HG03103 (cell line): ENCODE measurements around the gene ALCAM.

ENCODE experiments used
- ATAC-seq: cut with Tn5 transposase; IDR thresholded peaks from one replicate; pipeline ENCODE4 v1.9.1; 2021; ENCODE audit warnings: low read depth; ENCODE audit not compliant: unreplicated experiment

The ALCAM gene

GRCh38 chr3:105614288-105615030 lies 247.8 kb downstream of the ALCAM start:
- no peak for ATAC-seq

- no peak for ATAC-seq
Observed at GRCh38 chr3:105615814-105616213, 249.1 kb downstream of the ALCAM start.

DNA sequence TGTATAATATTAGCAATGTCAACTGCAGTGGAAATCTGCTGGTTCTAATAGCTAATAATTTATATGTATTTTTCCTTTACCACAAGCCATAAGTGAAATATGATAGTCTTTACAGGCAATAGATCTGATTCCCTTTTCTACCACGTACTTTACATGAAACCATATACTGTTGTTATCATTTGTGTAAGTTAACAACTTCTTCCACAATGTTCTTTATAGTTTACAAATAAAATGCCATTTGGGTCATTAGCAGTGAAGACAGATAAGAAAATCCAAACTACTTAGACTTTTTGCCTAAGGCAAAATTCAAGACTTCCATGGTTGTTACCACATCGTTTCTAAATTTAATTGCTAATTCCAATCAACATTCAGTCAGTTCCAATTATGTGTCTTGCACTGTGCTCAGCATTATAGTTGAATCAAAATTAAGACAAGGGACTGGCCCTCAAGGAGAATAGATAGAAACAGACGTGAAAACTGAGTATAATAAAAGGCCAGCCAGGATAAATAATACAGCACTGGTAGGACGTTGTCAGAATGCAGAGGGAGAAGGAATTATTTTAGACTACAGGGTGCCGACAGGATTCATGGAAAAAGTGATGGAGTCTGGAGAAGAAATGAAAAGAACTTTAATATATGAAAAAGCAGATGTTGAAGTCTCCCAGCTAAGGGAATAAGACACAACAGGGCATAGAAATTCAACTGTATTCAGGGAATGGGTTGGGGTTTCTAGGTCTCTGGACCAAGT lies 249.8 kb downstream of the ALCAM start:
- no peak for ATAC-seq

DNA sequence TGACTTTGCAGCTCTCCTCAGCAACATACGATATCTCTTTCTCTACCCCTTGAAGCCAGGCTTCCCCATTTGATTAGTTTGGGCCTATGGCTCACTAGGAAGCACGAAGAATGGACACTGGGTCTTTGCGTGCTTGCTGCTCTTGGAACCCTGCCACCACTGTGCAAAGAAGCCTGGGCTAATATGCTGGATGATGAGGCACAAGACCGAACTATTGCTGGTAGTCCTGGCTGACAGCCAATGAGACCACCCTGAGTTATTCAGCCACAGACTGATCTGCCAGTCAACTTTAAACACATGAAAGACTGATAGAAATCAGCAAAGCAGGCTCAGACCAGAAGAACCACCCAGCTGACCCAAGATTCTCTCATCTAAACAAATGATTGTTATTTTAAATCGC lies 251.8 kb downstream of the ALCAM start:
- ATAC-seq: no peak

DNA sequence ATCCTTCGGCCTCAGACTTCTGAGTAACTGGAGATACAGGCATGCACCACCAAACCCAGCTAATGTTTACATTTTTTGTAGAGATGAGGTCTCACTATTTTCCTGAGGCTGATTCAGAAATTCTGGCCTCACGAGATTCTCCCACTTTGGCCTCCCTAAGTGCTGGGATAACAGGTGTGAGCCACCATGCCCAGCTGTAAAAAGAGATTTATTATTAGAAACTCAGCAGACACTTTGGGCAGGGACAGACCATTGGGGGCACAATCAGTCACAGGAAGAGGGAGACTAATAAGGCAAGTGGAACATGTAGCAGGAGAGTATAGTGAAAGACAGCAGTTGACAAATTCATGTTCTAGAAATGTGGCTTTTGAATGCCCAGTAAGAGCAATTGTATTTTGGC lies 252.9 kb downstream of the ALCAM start:
- no peak for ATAC-seq

GRCh38 chr3:105620236-105620635 lies 253.5 kb downstream of the ALCAM start:
- ATAC-seq: no peak

GRCh38 chr3:105622169-105622568 lies 255.5 kb downstream of the ALCAM start:
- ATAC-seq: no peak
